Muscle layer of colon (tissue), 2 donors: ENCODE results near the gene RIGI.

Source experiments
- H3K27ac ChIP-seq: one replicate; pipeline ENCODE4 v1.7.0; 2013; ENCODE audit warnings: low read depth, mild to moderate bottlenecking, low read length, moderate library complexity
- H3K27me3 ChIP-seq, 2 donors: one replicate each; pipeline ENCODE4 v1.7.0; 2013; ENCODE audit warnings: low read length in 2 of 2, mild to moderate bottlenecking in 2 of 2; ENCODE audit not compliant: insufficient read depth in 2 of 2, control insufficient read depth in 1 of 2
- H3K36me3 ChIP-seq: one replicate; pipeline ENCODE4 v1.7.0; 2013; ENCODE audit warnings: mild to moderate bottlenecking, low read length; ENCODE audit not compliant: insufficient read depth
- H3K4me1 ChIP-seq: one replicate; pipeline ENCODE4 v1.7.0; 2013; ENCODE audit warnings: mild to moderate bottlenecking, low read length; ENCODE audit not compliant: insufficient read depth
- H3K4me3 ChIP-seq, 2 donors: one replicate each; pipeline ENCODE4 v1.7.0; 2013; ENCODE audit warnings: low read length in 2 of 2, low read depth in 1 of 2, mild to moderate bottlenecking in 1 of 2, moderate library complexity in 1 of 2
- H3K9ac ChIP-seq: one replicate; pipeline ENCODE4 v1.7.0; 2013; ENCODE audit warnings: low read length
- H3K9me3 ChIP-seq: one replicate; pipeline ENCODE4 v1.7.0; 2013; ENCODE audit warnings: mild to moderate bottlenecking, low read length
- donor health status: abdominal sarcoma.
- donor health status: Adenocarcinoma of cecum.

Gene RIGI

GRCh38 chr9:32526041-32526706 is at the start of gene RIGI:
Gene RIGI, minus strand, starts transcription at chr9:32526196. Its CDS starts 30 bp downstream, at chr9:32526166.
- no peaks in the 10 kb centered on the region for H3K27me3 ChIP-seq
- H3K4me1 ChIP-seq: peaks cover 24% of the 10 kb centered on the region
- peak within 1 kb of the TSS; percentile 87 for H3K27ac ChIP-seq
- peak within 1 kb of the TSS; percentile 76 for H3K9ac ChIP-seq
- no peaks in the 10 kb centered on the region for H3K36me3 ChIP-seq
- no peaks in the 10 kb centered on the region for H3K9me3 ChIP-seq
- peak within 1 kb of the TSS; percentile 79 to 84 for H3K4me3 ChIP-seq

DNA sequence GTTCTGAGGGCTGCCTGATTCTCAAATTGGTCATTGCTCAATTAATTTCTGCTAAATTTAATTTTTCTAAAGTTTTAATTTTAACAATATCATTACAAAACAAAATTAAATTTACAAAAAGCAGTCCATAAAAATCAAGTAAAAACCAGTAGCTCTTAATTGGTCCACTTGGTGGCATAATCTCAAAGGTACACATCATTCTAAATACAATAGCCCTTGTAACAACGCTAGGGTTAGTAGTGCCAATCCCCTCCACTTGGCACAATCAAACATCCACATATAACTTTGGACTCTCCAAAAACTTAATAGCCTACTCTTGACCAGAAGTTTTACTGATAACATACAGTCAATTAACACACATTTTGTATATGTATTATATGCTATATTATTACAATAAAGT is 48.9 kb upstream of the RIGI start:
- H3K27me3 ChIP-seq: no peaks in the 10 kb centered on the region
- no peaks in the 10 kb centered on the region for H3K36me3 ChIP-seq
- no peaks in the 10 kb centered on the region for H3K9me3 ChIP-seq
- no peak overlapping the region for H3K9ac ChIP-seq
- H3K4me3 ChIP-seq: no peak overlapping the region
- H3K4me1 ChIP-seq: peaks cover 14% of the 10 kb centered on the region
- H3K27ac ChIP-seq: no peak overlapping the region

- no peak overlapping the region for H3K27ac ChIP-seq
- H3K36me3 ChIP-seq: no peaks in the 10 kb centered on the region
- H3K4me3 ChIP-seq: peak overlapping the region in 1 of 2 donors; percentile 96
- no peaks in the 10 kb centered on the region for H3K9me3 ChIP-seq
- no peak overlapping the region for H3K9ac ChIP-seq
- H3K27me3 ChIP-seq: no peaks in the 10 kb centered on the region
- peaks cover 10% of the 10 kb centered on the region for H3K4me1 ChIP-seq
Observed at GRCh38 chr9:32573821-32574220, 47.8 kb upstream of the RIGI start.

DNA sequence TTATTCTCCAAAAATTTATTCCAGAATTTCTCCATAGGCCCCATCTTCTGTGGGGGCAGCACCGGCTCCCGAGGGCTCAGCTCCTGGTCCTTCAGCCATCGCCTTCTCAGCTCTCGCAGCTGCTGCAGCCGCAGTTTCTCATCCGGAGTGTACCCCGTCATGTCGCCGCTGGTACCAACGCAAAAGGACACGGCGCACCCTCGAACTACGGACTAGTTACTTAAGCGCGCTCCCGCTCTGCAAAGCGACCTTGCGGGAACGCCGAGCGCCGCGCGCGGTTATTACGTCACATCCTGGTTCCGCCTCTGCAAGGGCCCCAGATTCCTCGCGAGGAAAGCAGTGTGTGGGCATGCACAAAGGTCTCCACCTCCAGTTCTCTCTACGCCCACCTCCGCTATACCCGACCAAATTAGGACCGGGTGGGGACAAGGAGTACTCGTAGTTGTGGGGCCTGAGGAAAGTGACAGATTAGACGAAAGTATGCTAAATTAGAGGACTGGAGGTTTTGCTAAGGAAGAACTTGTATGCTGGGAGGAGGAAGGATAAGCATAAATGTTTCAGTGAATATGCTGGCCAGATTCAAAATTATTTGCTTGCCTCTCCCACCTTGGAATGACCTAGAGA is 47.0 kb upstream of the RIGI start, which contains the start of gene NDUFB6:
Gene NDUFB6, minus strand, starts transcription at position 260 of the 624 bp plus-strand sequence. Its CDS starts 99 bp downstream, at position 161.
- Histone ChIP-seq H3K27ac (peak within 1 kb of the TSS; percentile 95), H3K9me3 (no peaks in the 10 kb centered on the region), H3K4me3 (peak within 1 kb of the TSS; percentile 96 to 97), H3K27me3 (no peaks in the 10 kb centered on the region), H3K36me3 (peaks cover 3% of the 10 kb centered on the region), H3K4me1 (peaks cover 10% of the 10 kb centered on the region), H3K9ac (peak within 1 kb of the TSS; percentile 93)

GRCh38 chr9:32571969-32572899 is 46.2 kb upstream of the RIGI start:
- H3K4me1 ChIP-seq: peaks cover 10% of the 10 kb centered on the region
- no peaks in the 10 kb centered on the region for H3K27me3 ChIP-seq
- H3K9me3 ChIP-seq: no peaks in the 10 kb centered on the region
- H3K27ac ChIP-seq: peak overlapping the region; percentile 95
- H3K9ac ChIP-seq: peak overlapping the region; percentile 93
- H3K4me3 ChIP-seq: peak overlapping the region; percentile 96 to 97
- H3K36me3 ChIP-seq: peaks cover 9% of the 10 kb centered on the region

DNA sequence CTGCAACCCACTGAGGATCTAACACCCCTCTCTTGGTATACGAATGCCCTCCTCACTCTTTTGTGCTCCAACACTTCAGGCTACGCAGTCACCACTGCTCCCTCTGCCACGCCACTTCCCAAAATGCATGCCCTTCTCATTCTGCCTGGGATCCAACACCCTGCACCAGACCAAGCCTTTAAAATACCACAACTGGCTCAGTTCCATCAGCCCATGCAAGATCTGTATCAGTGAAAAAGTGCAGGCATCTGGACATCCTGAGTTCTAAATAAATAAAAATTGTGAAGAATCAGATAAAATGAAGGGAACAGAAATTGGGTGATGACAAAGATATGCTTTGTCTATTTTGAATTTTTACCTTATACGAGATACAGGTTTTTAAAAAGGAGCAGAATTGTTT is 44.3 kb upstream of the RIGI start:
- Histone ChIP-seq H3K9ac (no peak overlapping the region), H3K36me3 (peaks cover 25% of the 10 kb centered on the region), H3K27me3 (no peaks in the 10 kb centered on the region), H3K9me3 (no peaks in the 10 kb centered on the region), H3K4me3 (no peak overlapping the region), H3K4me1 (peaks cover 10% of the 10 kb centered on the region), H3K27ac (no peak overlapping the region)

- Histone ChIP-seq H3K9ac (no peak overlapping the region), H3K4me1 (peaks cover 5% of the 10 kb centered on the region), H3K9me3 (no peaks in the 10 kb centered on the region), H3K36me3 (peaks cover 33% of the 10 kb centered on the region), H3K27me3 (no peaks in the 10 kb centered on the region), H3K27ac (no peak overlapping the region), H3K4me3 (no peak overlapping the region)
Observed at GRCh38 chr9:32566770-32567169, 40.8 kb upstream of the RIGI start.

DNA sequence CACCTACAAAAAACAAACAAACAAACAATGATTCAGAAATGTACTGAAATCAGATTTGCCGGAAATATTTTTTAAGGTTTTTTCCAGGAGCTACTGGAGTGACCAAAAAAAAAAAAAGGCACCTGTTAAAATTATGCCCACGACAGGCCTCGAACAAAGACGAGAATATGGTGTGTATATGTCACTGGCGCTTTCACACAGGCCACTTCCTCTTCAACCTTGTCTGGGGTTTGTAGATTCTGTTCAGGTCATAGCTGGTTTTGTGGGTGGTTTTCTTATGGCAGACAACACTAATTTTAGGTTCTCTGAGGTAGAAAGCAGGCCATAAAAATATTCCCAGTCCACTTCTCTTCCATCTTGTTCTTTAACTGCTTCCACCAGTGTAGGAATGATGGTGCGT is 40.0 kb upstream of the RIGI start:
- Histone ChIP-seq H3K27ac (no peak overlapping the region), H3K36me3 (peaks cover 33% of the 10 kb centered on the region), H3K9ac (no peak overlapping the region), H3K9me3 (no peaks in the 10 kb centered on the region), H3K4me3 (no peak overlapping the region), H3K4me1 (no peaks in the 10 kb centered on the region), H3K27me3 (no peaks in the 10 kb centered on the region)

GRCh38 chr9:32558408-32558934 is 32.5 kb upstream of the RIGI start:
- peaks cover 5% of the 10 kb centered on the region for H3K36me3 ChIP-seq
- H3K27me3 ChIP-seq: no peaks in the 10 kb centered on the region
- H3K9me3 ChIP-seq: no peaks in the 10 kb centered on the region
- H3K4me1 ChIP-seq: no peaks in the 10 kb centered on the region
- no peak overlapping the region for H3K4me3 ChIP-seq
- H3K9ac ChIP-seq: no peak overlapping the region
- no peak overlapping the region for H3K27ac ChIP-seq

DNA sequence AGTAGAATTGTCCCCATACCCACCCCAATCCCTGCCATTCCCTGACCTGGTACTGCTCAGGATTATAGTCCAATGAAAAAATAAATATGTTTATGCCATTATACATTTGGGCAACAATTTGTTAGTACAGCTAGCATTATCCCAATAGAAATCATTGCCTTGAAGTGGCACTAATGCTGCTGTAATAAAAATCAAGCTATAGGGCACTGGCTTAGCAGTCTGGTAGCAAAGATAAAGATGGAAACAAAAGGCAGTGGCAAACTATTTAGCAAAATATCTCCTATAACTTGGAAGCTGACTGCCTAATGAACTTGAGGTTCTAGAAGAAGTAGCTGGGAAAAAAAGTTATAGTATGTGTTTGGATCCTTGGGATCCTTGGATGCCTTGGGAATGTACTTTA is 28.6 kb upstream of the RIGI start:
- H3K9me3 ChIP-seq: no peaks in the 10 kb centered on the region
- peaks cover 4% of the 10 kb centered on the region for H3K4me1 ChIP-seq
- no peak overlapping the region for H3K27ac ChIP-seq
- H3K4me3 ChIP-seq: no peak overlapping the region
- peaks cover 5% of the 10 kb centered on the region for H3K36me3 ChIP-seq
- H3K9ac ChIP-seq: no peak overlapping the region
- H3K27me3 ChIP-seq: no peaks in the 10 kb centered on the region

GRCh38 chr9:32554107-32554506 is 28.1 kb upstream of the RIGI start:
- Histone ChIP-seq H3K9ac (no peak overlapping the region), H3K27me3 (no peaks in the 10 kb centered on the region), H3K27ac (no peak overlapping the region), H3K4me1 (peaks cover 4% of the 10 kb centered on the region), H3K9me3 (no peaks in the 10 kb centered on the region), H3K36me3 (peaks cover 5% of the 10 kb centered on the region), H3K4me3 (no peak overlapping the region)
